HG03159 (cell line): ENCODE results near the gene FOXO1.

Experiments used
- ATAC-seq: cut with Tn5 transposase; IDR thresholded peaks from one replicate; pipeline ENCODE4 v1.9.1; 2021; ENCODE audit warnings: mild to moderate bottlenecking, moderate library complexity; ENCODE audit not compliant: unreplicated experiment

The FOXO1 gene

DNA sequence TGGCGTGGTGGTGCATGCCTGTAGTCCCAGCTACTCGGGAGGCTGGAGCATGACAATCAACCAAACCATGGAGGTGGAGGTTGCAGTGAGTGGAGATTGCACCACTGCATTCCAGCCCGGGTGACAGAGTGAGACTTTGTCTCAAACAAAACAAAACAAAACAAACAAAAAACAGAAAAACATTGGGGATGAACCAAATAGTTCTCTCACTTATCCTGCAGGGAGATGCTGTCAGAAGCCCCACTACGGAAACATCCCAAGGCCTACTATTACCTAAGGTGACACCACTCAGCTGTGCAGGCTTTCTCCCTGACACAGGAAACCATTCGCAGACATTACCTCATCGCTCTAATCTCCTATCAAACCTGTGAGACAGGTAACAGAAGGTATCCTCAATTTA is 113.5 kb downstream of the FOXO1 start:
- ATAC-seq: no peak

DNA sequence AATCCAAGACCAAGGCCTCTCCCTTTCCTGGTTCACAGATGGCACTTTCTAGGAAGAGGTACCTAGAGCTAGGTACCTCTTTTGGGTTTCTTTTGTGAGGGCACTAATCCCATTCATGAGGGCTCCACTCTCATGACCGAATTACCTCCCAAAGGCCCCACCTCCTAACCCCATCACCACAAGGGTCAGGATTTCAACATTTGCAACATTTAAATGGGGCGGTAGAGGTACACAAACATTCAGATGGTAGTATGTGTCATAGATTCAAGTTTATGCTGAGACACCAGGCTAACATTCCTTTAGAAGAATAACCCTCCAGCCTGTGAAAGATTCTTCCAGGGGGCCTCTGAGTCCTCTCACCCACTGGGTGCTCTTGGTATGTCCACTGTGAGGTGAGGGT is 116.3 kb downstream of the FOXO1 start:
- ATAC-seq: no peak

DNA sequence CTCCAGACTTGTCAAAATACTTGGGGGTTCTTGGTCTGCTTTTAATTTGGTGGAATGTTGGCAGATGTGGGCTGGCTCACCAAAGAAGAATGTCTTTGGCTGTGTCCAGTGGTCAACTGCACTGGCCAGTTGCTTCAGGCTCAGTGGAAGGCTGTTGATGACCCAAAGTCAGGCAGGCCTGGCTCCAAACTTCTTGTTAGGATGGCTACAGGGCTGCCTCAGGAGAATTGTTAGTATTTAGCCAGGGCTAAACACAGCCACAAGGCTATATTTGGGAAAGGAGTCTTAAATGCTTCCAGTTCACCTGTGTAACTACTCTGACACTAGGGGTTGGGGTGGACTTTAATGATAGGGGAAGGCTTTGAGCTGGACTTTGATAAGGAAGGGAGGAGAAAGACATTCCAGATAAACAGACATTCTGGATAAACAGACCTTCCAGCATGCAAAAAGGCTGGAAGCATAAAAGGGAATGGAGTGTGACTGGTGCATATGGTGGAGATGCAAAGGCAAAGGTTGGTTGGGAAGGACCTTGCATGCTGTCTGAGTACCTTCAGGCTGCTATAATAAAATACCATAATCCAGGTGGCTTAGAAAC is 116.8 kb downstream of the FOXO1 start:
- no peak for ATAC-seq

DNA sequence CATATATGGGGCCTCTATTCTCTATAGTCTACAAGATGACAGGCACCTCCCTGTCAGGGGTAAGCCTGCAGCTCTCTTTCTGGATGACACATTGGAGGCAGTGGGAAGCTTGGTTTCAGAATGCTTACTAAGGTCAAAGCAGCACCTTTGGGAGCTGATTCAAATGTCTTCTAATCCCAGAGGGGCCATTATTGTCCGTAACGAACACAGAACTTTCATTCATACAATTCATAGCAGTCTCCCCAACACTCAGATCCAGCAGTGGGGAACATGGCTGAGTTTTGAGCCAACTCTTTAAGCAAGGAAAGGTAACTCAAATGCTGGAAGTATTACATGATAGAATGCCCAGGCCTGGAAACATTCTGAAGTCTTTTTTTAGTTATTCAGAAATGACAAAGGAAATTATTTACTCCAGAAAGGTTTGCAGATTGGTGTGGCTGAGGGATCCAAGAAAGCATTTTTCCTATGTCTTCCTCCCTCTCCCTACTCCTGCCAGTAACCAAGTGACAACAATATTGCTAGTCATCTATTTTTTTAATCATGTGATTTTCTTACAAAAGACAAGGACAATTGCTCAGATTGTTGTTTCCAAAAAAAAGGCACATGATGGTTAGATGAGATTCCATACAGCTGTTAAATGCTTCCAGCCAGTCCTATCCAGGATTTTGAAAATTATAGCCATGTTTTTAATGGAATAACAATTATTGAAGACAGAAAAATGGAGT is 118.7 kb downstream of the FOXO1 start:
- no peak for ATAC-seq

DNA sequence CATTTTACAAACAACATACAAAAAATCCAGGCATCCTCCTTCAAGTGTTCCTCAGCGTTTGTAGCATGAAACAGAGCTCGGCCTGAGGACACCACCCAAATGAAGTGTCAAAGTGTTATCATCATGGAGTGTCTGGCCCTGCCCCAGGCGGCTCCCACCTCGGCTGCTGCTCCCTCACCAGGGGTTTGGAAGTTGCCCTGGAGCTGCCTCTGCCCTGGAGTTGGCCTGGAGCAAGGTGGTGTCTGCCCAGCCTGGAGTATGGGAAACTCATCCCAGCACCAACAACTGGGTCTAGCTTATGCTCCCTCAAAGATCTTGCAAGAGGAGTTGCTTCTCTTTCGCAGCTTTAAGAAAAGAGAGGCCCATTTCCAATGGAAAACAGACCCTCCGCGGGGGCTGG is 120.4 kb downstream of the FOXO1 start:
- ATAC-seq: no peak

DNA sequence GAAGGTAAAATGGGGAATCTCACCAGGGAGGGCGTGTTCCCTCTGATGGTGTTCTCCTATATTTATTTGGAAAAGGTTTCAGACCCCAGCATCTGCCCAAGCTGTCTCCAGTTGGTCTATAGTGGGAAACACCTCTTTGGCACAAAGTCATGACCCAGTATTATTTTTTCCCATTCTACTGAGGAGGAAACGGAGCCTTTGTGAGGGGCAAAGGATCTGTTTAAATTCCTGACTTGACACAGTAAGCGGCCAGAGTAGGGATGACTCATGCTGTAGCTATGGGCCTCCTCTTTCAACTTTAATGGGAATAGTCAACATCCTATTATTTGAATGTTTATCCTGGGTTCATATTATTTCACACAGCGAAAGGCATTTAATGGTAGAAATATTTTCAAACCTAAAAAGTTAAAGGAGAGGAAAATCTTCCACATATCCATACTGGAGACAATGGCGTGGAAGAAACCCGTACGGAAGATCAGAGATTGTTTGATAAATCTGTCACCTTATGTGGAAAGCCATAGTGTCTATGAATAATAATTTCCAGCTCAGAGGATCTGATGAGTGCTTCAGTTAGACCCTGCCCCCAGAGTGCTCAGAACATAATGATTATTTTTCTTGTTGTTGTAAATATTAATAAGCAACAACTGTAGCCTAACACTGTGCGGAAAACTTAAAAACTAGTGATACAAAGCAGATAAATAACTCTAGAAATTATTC is 126.0 kb downstream of the FOXO1 start:
- no peak for ATAC-seq

DNA sequence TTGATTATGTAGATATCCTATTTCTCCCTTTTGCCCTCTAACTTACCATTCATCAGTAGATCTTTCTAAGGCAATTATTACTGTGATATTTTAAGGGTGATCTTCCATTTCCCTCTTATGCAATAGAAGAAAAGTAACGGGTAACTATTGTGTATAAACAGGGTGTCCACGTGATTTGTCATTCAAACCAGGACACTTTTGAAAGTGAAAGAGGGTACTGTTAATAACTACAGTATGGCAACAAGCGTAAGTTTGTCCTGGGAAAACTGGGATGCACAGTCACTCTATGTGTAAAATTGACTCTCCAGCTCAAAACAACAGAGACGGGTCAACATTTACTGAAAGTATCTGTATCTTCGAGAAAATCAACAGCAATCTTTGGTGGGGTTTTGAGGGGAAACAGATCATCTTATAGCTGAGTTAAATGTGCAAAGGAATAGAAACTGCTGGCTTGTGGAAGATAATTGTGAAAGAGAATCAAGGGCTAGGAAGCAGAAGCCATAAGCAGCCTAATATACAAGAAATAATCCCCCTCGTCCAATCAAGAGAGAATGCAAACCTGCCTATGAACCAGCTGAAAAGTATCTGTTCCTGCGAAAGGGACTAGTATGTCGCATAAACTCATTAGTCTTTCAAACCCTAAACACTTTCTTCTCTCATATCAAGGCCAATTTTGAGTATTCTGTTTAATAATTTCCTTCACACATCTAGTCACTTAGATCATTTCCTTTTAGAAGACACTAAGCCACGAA is 126.7 kb downstream of the FOXO1 start:
- ATAC-seq: no peak

DNA sequence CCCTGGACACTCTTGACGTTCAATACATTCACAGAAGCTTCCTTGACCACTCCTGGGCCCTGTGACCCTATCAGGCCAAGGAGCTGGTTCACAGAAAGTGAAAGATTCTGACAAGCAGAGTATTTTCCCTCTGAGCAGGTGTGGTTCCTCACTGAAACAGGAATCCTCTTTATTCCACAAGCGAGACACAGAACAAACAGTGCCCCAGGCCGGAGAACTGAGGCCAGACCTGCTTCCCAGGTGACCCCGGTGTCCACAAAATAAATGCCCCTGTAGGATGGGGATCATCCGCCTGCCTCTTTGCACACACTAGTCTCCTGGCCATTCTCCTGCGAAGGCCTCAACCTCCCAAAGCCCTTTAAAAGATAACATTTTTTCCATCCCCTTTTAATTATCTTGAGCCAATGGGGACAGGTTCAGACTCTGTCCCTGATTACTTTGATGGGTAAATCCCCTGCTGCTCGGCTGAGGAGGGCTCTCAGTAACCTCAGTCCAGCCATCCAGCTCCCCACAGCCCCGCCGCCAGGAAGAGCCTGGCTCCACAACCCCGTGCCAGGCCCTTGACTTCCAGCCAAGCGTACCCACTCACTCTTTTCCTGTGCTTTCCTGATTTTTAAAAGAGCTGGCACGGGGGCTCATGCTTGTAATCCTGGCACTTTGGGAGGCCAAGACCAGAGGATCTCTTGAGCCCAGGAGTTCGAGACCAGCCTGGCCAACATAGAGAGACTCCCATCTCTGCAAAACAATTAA is 129.1 kb downstream of the FOXO1 start:
- ATAC-seq: no peak

DNA sequence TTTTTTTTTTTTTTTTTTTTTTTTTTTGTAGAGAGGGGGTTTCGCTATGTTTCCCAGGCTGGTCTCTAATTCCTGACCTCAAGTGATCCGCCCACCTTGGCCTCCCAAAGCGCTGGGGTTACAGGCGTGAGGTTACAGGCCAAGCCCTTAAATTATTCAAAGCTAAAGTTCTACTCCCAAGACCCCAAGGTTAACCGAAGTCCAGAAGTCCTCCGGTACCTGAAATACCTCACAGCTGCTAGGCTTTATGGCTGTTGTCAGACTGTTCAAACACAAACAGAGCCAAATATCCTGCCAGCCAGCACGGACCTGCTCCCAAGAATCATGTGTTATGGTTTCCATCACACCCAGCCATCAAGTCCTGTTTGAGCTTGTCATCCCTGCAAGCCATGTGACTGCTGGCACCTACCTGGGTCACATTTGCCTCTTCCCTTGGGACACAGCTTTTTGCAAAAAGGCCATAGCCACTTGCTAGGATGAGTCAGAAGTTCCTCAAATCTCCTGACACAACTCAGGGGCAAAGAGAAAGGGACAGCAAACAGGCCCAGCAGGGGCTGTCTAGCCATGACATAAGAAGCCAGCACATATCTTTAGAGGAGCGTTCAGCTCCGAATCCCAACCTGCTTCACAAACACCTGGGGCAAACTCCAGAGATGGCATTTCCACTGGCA is 129.9 kb downstream of the FOXO1 start:
- ATAC-seq: no peak

DNA sequence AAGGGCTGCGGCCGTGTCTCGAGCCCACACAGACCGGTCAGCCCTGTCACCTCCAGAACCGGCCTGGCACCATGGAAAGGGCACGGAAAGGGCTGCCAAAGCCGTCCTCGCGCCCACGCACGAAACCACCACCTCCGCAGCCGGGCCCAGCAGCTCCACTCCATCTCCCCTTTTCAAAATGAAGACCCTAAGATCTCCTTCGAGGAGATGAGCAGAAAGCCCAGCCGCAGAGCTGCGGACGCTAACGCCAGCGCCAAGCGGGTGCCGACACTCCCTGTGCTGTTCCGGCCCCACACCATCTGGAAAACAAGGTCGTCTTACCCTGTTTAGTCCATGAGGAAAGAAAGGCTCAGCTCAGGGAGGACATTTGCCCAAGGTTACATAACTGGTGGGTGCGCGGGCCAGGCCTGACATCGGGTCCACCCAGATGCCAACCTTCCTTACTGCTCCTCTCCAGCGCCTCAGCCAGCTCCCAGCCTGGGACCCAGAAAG is 131.1 kb downstream of the FOXO1 start:
- no peak for ATAC-seq

DNA sequence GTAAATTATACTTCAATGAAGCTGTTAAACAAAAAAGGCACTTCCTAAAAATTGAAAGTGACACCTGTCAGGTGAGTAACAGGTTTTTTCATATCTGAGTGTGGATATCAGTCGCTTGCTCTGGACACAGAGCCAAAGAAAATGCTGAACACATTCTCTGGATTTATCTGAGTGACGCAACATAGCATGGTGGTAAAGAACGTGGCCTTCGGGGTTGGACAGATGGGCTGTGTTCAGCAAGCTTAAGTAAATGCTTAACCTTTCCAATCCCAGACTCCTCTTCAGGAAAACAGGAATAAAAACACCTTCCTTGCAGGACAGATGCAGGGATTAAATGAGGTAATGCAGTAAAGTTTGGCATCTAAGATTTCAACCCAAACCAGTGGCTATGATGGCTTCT is 132.0 kb downstream of the FOXO1 start:
- ATAC-seq: no peak

DNA sequence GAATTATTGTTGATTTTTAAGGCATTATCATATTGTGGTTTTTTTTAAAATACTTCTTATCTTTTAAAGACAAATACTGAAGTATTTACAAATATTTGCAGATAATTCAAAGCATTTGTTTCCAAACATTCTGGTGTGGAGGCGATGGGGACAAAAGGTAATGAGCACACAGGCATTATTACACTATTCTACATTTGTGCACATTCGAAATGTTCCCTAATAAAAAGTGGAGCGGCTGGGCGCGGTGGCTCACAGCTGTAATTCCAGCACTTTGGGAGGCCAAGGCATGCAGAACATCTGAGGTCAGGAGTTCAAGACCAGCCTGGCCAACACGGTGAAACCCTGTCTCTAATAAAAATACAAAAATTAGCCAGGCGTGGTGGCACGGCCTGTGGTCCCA is 133.4 kb downstream of the FOXO1 start:
- no peak for ATAC-seq

DNA sequence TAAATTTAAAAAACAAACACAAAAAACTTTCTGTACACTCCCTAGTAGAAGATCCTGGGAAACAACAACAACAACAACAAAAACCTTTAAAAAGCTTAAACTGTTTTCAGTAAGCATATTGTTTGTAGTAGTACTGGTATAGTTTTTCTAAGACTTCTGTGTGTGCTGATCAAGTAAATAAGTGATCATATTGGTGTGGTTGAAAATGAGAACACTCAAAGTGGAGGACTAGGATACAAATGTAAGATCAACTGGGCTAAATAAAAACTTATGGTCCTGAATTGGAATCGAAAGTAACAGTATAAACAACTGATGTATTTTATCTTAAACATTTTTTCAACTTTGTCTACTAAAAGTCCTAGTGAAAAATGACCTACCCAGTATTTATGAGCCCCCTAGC is 135.5 kb downstream of the FOXO1 start:
- ATAC-seq: no peak

DNA sequence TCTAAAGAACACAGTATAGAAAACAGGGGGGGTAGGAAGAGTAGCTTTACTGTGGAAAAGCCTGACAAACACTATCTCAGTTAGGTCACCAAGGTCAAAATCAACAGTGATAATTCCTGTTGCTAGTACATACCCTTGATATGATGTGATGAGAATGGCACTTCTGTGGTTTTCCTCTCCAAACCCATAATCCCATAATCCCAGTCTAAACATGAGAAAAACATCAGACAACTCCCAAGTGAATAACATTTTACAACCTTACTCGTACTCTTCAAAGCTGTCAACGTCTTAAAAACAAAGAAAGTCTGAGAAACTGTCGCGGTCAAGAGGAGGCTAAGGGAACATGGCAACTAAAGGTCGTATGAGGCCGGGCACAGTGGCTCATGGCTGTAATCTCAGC is 137.6 kb downstream of the FOXO1 start:
- ATAC-seq: no peak

DNA sequence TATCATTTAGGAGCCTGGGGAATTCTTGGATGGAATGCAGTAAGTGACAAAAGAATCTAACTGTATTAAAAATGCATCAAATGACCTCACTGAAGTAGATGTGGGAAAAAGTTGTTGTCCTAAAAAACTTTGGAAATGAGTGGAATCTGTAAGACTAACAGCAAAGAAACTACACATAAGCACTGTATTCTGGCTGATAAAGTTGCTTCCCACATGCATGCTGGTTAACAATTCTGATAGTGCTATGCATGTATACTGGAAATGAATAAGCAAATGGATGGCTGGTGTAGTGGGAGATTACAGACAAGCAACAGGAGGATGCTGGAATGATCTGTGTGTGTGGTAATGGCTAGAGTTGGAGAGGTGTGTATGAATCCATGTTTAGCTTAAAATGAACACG is 138.5 kb downstream of the FOXO1 start:
- no peak for ATAC-seq

DNA sequence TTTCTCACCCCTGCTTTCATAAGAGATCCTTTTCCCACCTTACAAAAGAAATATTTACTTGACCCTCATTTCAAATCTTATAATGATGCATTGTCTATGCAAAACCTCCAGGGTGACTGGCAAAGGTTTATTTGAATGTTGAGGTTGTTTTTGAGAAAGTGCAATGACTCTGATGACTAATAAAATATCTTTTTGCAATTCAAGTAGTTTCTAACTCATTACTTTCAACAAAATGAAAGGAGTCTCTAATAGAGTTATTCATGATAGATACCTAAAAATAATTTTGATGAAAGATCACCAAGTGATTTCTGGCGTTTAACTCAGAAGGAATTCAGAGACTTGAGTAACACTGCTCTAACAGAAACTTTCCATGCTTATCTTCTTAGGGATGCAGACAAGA is 144.2 kb downstream of the FOXO1 start:
- no peak for ATAC-seq

DNA sequence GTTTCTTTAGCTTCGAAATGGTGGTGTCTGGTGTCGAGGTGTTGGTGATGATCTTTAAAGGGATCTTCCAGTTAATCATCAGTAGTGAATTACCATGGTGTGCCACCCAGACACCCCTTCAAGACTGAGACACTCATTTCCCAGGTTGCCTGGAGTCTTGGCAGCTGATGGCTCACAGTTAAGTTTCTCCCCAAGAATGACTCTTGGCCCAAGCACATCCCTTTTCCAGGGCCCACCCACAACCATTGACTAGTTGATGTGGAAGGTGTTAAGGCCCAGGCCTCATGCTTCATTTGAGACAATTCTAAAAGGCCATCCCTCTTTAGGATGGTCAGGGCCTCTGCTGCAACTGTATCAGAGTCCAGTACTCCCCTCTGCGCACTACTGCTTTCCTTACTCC is 145.5 kb downstream of the FOXO1 start:
- ATAC-seq: no peak

DNA sequence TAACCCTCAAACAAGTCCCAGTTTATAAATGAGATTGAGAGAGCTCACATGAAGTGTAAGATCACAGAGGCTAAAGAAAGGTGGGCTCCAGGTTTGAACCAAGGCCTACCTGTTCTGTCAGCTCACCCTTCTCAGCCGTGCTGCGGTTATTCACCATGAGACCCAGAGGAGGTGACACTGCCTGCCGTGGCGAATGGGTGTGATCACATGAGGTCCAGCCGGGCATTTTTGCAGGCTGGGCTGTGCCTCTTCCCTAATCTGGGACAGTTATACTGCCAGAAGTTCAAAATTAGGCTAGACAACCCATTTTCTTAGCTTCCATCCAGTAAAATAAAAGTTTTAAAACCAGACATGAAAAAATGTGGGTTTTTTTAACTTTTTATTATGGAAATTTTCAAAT is 146.8 kb downstream of the FOXO1 start:
- no peak for ATAC-seq

DNA sequence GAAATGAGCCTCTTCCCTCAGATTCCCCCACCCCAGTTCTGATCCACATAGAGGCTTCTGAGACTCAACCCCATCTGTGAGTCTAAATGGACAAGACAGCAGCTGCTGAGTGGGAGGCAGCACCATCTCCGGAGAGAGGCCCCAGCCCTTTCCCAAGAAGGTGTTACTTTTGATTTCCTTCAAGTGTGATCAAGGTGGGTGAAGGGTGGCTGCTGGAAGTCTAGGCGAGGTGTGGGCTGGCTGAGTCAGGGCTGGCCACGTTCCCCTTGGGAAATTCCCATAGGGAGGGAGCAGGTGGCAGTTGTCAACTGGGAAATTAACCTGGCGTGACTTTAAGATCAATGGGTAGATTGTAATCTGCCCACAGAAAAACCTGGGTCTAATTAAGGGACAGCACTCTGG is 148.0 kb downstream of the FOXO1 start:
- no peak for ATAC-seq
